Liver (tissue), 3 donors: ENCODE measurements around the gene TPRG1L.

Experiments used
- FOXA1 ChIP-seq: IDR thresholded peaks from 2 replicates; pipeline ENCODE4 v1.6.1; 2016; ENCODE audit warnings: antibody characterized with exemption
- RAD21 ChIP-seq, 2 donors: IDR thresholded peaks; 2 replicates each; pipeline ENCODE4 v1.6.1; 2016; ENCODE audit warnings: antibody characterized with exemption in 2 of 2, mild to moderate bottlenecking in 2 of 2
- SP1 ChIP-seq: IDR thresholded peaks from 2 replicates; pipeline ENCODE4 v1.6.1; 2018; ENCODE audit warnings: antibody characterized with exemption, mild to moderate bottlenecking
- TF ChIP-seq, protein P1 (sequence below): fragments of 150-350 bp; IDR thresholded peaks from 2 replicates; pipeline ENCODE4 v1.5.1; 2017; ENCODE audit warnings: improper control_type of control experiment, low read depth, low read length; ENCODE audit not compliant: missing input control
- TF ChIP-seq, protein P2 (sequence below): IDR thresholded peaks from 2 replicates; pipeline ENCODE4 v1.6.1; 2016; ENCODE audit warnings: antibody characterized with exemption, mild to moderate bottlenecking
- TF ChIP-seq, protein P3 (sequence below): IDR thresholded peaks from 2 replicates; pipeline ENCODE4 v1.6.1; 2016; ENCODE audit warnings: antibody characterized with exemption
- donor health status: healthy.
- donor health status: healthy.

DNA sequence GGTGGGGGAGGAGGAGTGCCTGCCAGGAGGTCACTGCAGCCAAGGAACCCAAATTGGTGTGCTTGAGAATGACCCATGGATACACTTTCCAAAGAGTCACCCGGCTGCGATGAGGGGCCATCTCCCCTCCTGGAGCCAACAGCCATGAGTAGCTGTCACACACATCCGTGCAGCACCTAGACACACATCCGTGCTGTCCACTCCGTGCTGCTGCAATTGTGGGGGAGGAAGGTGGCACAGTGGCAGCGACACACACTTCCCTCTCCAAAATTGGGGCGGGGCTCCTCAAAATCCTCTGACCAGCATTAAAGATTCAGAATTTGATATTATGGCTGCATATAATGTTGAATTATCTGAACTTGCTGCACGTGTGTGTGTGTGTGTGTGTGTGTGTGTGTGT lies 43.3 kb downstream of the TPRG1L start:
- TF ChIP-seq, protein P1, sequence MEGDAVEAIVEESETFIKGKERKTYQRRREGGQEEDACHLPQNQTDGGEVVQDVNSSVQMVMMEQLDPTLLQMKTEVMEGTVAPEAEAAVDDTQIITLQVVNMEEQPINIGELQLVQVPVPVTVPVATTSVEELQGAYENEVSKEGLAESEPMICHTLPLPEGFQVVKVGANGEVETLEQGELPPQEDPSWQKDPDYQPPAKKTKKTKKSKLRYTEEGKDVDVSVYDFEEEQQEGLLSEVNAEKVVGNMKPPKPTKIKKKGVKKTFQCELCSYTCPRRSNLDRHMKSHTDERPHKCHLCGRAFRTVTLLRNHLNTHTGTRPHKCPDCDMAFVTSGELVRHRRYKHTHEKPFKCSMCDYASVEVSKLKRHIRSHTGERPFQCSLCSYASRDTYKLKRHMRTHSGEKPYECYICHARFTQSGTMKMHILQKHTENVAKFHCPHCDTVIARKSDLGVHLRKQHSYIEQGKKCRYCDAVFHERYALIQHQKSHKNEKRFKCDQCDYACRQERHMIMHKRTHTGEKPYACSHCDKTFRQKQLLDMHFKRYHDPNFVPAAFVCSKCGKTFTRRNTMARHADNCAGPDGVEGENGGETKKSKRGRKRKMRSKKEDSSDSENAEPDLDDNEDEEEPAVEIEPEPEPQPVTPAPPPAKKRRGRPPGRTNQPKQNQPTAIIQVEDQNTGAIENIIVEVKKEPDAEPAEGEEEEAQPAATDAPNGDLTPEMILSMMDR = no peak
- TF ChIP-seq, protein P2, sequence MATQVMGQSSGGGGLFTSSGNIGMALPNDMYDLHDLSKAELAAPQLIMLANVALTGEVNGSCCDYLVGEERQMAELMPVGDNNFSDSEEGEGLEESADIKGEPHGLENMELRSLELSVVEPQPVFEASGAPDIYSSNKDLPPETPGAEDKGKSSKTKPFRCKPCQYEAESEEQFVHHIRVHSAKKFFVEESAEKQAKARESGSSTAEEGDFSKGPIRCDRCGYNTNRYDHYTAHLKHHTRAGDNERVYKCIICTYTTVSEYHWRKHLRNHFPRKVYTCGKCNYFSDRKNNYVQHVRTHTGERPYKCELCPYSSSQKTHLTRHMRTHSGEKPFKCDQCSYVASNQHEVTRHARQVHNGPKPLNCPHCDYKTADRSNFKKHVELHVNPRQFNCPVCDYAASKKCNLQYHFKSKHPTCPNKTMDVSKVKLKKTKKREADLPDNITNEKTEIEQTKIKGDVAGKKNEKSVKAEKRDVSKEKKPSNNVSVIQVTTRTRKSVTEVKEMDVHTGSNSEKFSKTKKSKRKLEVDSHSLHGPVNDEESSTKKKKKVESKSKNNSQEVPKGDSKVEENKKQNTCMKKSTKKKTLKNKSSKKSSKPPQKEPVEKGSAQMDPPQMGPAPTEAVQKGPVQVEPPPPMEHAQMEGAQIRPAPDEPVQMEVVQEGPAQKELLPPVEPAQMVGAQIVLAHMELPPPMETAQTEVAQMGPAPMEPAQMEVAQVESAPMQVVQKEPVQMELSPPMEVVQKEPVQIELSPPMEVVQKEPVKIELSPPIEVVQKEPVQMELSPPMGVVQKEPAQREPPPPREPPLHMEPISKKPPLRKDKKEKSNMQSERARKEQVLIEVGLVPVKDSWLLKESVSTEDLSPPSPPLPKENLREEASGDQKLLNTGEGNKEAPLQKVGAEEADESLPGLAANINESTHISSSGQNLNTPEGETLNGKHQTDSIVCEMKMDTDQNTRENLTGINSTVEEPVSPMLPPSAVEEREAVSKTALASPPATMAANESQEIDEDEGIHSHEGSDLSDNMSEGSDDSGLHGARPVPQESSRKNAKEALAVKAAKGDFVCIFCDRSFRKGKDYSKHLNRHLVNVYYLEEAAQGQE = no peak
- no peak for TF ChIP-seq SP1
- TF ChIP-seq RAD21 (IDR thresholded peaks at IDR 0.05) = no peak
- TF ChIP-seq, protein P3, sequence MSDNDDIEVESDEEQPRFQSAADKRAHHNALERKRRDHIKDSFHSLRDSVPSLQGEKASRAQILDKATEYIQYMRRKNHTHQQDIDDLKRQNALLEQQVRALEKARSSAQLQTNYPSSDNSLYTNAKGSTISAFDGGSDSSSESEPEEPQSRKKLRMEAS = no peak
- TF ChIP-seq FOXA1 = no peak
